Caco-2 (cell line): Measurements from ENCODE around the gene ACER3. TPM values are rescaled to one million over a fixed set of nuclear protein-coding genes. Genes with fewer than 3 reads are reported as not detected.

Source experiments
- BruUV-seq: library from RNA; stranded (reverse); fragments of 400-500 nt; replicated peaks from 2 replicates; lab custom pipeline; 2021; lab: Mats Ljungman, UMichigan
- CTCF ChIA-PET: fragments of 300-600 bp; sonication (Branson Sonifier 250); formaldehyde crosslinking; loops from one replicate; lab custom pipeline; 2022; ENCODE audit warnings: antibody characterized with exemption; lab: Charles Lee
- POLR2A ChIA-PET: fragments of 300-600 bp; sonication (Branson Sonifier 250); formaldehyde crosslinking; loops from one replicate; lab custom pipeline; 2022; ENCODE audit warnings: antibody characterized with exemption; lab: Charles Lee
- DNase-seq, 2 experiments: peaks; one replicate each; pipeline versions ENCODE4 v3.0.0 to v3.0.0-alpha.2; 2020 to 2022
- H3K27me3 ChIP-seq: replicated peaks from 2 replicates; pipeline ENCODE4 v1.6.0; 2011; ENCODE audit warnings: low read length; ENCODE audit not compliant: control insufficient read depth, insufficient read depth
- H3K36me3 ChIP-seq: 2 replicates; pipeline ENCODE4 v1.5.1; 2011; ENCODE audit warnings: low read length; ENCODE audit not compliant: control insufficient read depth, insufficient read depth
- H3K4me1 ChIP-seq: fragments of 250-450 bp; sonication (Bioruptor Pico); 2 replicates; pipeline ENCODE4 v1.5.1; 2020; ENCODE audit warnings: mild to moderate bottlenecking
- H3K4me3 ChIP-seq: 2 replicates; pipeline ENCODE4 v1.5.1; 2011; ENCODE audit warnings: low read depth, mild to moderate bottlenecking, control low read depth, low read length
- H3K9me3 ChIP-seq: fragments of 250-450 bp; sonication (Bioruptor Pico); 2 replicates; pipeline ENCODE4 v1.5.1; 2020; ENCODE audit warnings: mild to moderate bottlenecking, moderate library complexity
- H3K27ac Mint-ChIP-seq: one replicate; pipeline ENCODE4 v1.8.0; 2022; ENCODE audit warnings: mixed read lengths; ENCODE audit not compliant: unreplicated experiment
- H3K27me3 Mint-ChIP-seq: one replicate; pipeline ENCODE4 v1.8.0; 2022; ENCODE audit warnings: mixed read lengths; ENCODE audit not compliant: insufficient read depth, unreplicated experiment
- H3K36me3 Mint-ChIP-seq: one replicate; pipeline ENCODE4 v1.8.0; 2022; ENCODE audit warnings: mild to moderate bottlenecking, mixed read lengths; ENCODE audit not compliant: insufficient read depth, unreplicated experiment
- H3K4me1 Mint-ChIP-seq: one replicate; pipeline ENCODE4 v1.8.0; 2022; ENCODE audit warnings: low read depth, mixed read lengths; ENCODE audit not compliant: unreplicated experiment
- H3K4me3 Mint-ChIP-seq: one replicate; pipeline ENCODE4 v1.8.0; 2022; ENCODE audit warnings: mild to moderate bottlenecking, moderate library complexity, mixed read lengths; ENCODE audit not compliant: unreplicated experiment
- H3K9me3 Mint-ChIP-seq: one replicate; pipeline ENCODE4 v1.8.0; 2022; ENCODE audit warnings: mixed read lengths; ENCODE audit not compliant: unreplicated experiment
- intact Hi-C: fragments of 100-400 bp; cut with micrococcal nuclease; formaldehyde crosslinking; loops from one replicate; pipeline ENCODE4 v1.10.0; 2022; ENCODE audit not compliant: unreplicated experiment
- total RNA-seq: library from RNA; stranded (reverse); gene quantifications from 2 replicates; pipeline ENCODE4 v1.2.3, GENCODE V29; 2022
- TF ChIP-seq, protein P1 (sequence below), 2 experiments: fragments of 200-600 bp in 1 of 2; IDR thresholded peaks; 1 replicate in 1 of 2; 2 replicates in 1 of 2; pipeline versions ENCODE4 v1.5.1 to v1.8.0; 2011 to 2022; ENCODE audit warnings: antibody characterized with exemption in 1 of 2, control low read depth in 1 of 2, inconsistent platforms in 1 of 2, low read depth in 1 of 2, low read length in 1 of 2, mild to moderate bottlenecking in 1 of 2, moderate library complexity in 1 of 2; ENCODE audit not compliant: insufficient read depth in 1 of 2, severe bottlenecking in 1 of 2, unreplicated experiment in 1 of 2

ACER3 gene
- total RNA-seq, 1 experiment from 2014 or later: 37.5 TPM

- Histone ChIP-seq H3K36me3 (no peaks in the 10 kb centered on the region), H3K9me3 (peaks cover 15% of the 10 kb centered on the region), H3K4me1 (peaks cover 11% of the 10 kb centered on the region), H3K4me3 (no peak overlapping the region), H3K27me3 (no peaks in the 10 kb centered on the region)
- Mint-ChIP-seq H3K4me3 (no peak overlapping the region), H3K36me3 (no peaks in the 10 kb centered on the region), H3K4me1 (peaks cover 24% of the 10 kb centered on the region), H3K9me3 (peaks cover 28% of the 10 kb centered on the region), H3K27me3 (no peaks in the 10 kb centered on the region), H3K27ac (no peak overlapping the region)
- intact Hi-C loops: no loop called here
- ChIA-PET POLR2A (no interaction called here), CTCF (no interaction called here)
- DNase-seq: no peak
- BruUV-seq: no TSS peak
- TF ChIP-seq, protein P1, sequence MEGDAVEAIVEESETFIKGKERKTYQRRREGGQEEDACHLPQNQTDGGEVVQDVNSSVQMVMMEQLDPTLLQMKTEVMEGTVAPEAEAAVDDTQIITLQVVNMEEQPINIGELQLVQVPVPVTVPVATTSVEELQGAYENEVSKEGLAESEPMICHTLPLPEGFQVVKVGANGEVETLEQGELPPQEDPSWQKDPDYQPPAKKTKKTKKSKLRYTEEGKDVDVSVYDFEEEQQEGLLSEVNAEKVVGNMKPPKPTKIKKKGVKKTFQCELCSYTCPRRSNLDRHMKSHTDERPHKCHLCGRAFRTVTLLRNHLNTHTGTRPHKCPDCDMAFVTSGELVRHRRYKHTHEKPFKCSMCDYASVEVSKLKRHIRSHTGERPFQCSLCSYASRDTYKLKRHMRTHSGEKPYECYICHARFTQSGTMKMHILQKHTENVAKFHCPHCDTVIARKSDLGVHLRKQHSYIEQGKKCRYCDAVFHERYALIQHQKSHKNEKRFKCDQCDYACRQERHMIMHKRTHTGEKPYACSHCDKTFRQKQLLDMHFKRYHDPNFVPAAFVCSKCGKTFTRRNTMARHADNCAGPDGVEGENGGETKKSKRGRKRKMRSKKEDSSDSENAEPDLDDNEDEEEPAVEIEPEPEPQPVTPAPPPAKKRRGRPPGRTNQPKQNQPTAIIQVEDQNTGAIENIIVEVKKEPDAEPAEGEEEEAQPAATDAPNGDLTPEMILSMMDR (IDR thresholded peaks at IDR 0.05; ENCODE audit: insufficient read depth in 1 of 2, low read depth in 1 of 2, low read length in 1 of 2, severe bottlenecking in 1 of 2, unreplicated experiment in 1 of 2): no peak
These were observed 85.5 kb downstream of the ACER3 start for GRCh38 chr11:76946223-76946622.

- intact Hi-C loops: no loop called here
- peaks cover 28% of the 10 kb centered on the region for H3K9me3 Mint-ChIP-seq
- H3K9me3 ChIP-seq: peaks cover 15% of the 10 kb centered on the region
- DNase-seq: no peak
- BruUV-seq: no TSS peak
- ChIA-PET CTCF (interaction anchor here (0.6 to 2.6 kb wide), 3 partner anchors 14 to 213 kb away, joined by 3 to 13 read pairs (median 6); no protein-coding TSS in a partner anchor), POLR2A (no interaction called here)
- TF ChIP-seq, protein P1 (IDR thresholded peaks at IDR 0.05; ENCODE audit: insufficient read depth in 1 of 2, low read depth in 1 of 2, low read length in 1 of 2, severe bottlenecking in 1 of 2, unreplicated experiment in 1 of 2): no peak
- H3K4me3 Mint-ChIP-seq: no peak overlapping the region
- peaks cover 11% of the 10 kb centered on the region for H3K4me1 ChIP-seq
- no peaks in the 10 kb centered on the region for H3K27me3 ChIP-seq
- H3K27ac Mint-ChIP-seq: no peak overlapping the region
- no peaks in the 10 kb centered on the region for H3K36me3 ChIP-seq
- no peaks in the 10 kb centered on the region for H3K36me3 Mint-ChIP-seq
- H3K4me1 Mint-ChIP-seq: peaks cover 24% of the 10 kb centered on the region
- no peak overlapping the region for H3K4me3 ChIP-seq
- no peaks in the 10 kb centered on the region for H3K27me3 Mint-ChIP-seq
These were observed 86.5 kb downstream of the ACER3 start for GRCh38 chr11:76947190-76947589.

GRCh38 chr11:76947800-76948199, 87.1 kb downstream of the ACER3 start:
- Histone ChIP-seq H3K4me3 (no peak overlapping the region), H3K27me3 (no peaks in the 10 kb centered on the region), H3K9me3 (peaks cover 15% of the 10 kb centered on the region), H3K4me1 (peaks cover 11% of the 10 kb centered on the region), H3K36me3 (no peaks in the 10 kb centered on the region)
- Mint-ChIP-seq H3K9me3 (peaks cover 25% of the 10 kb centered on the region), H3K4me3 (no peak overlapping the region), H3K4me1 (peaks cover 26% of the 10 kb centered on the region), H3K27ac (no peak overlapping the region), H3K36me3 (no peaks in the 10 kb centered on the region), H3K27me3 (no peaks in the 10 kb centered on the region)
- TF ChIP-seq, protein P1 (IDR thresholded peaks at IDR 0.05; ENCODE audit: insufficient read depth in 1 of 2, low read depth in 1 of 2, low read length in 1 of 2, severe bottlenecking in 1 of 2, unreplicated experiment in 1 of 2): no peak
- BruUV-seq: no TSS peak
- no peak for DNase-seq
- CTCF ChIA-PET: interaction anchor here (0.5 to 2.6 kb wide), 7 partner anchors 13 to 979 kb away, joined by 3 to 13 read pairs (median 3); no protein-coding TSS in a partner anchor
- intact Hi-C loops: no loop called here
- POLR2A ChIA-PET: no interaction called here
